Ramos (cell line): ENCODE results near the gene C11orf87.

Experiments
- in situ Hi-C: fragments of 300-500 bp; cut with MboI; formaldehyde crosslinking; loops from one replicate; pipeline ENCODE4 v1.14.3; 2022; ENCODE audit warnings: low sequenced_read_pairs; ENCODE audit not compliant: unreplicated experiment

C11orf87 gene

DNA sequence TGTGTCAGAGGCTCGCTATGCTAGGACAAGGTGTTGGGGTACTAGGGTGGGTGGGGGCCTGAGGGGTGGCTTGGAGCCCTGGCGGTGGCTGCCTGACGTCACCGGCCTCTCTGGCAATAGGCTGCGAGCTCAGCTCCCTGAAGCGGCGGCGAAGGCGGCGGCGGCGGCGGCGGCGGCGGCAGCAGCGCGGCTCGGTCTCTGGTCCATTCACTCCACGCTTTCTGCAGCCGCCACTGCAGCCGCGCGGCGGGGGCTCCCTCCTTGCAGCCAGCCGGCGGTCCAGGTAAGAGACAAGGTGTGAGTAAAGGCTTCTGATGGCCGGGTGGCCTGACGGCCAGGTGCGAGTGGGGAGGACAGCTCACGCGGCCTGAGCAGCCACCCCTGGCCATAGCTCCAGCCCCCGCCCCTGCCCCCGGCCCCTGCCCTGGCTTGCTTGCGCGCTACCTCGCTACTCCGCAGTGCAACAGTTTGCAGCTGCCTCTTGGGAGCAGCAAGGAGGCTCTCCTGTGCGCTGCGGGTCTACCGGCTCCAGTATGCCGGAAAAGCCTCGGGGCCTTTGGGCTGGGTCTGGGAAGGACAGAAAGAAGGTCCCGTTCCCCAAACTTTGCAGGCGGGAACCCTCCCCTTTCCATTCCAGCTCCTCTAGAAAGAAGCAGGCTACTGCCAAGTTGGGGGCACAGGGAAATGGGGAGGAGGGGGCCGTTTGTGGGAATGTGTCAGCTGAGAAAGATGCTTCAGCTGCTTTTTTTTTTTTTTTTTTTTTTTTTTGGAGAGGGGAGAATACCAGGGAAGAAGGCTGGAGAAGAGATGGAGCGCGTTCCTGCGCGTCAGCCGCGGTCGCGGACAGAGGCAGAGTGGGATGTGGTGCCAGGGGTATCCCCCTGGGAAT is at the start of gene C11orf87:
Gene C11orf87 (plus strand): TSS at position 210 of the 889 bp plus-strand sequence. CDS start 1,444 bp downstream, outside the sequence.
- in situ Hi-C loops = no loop called here

DNA sequence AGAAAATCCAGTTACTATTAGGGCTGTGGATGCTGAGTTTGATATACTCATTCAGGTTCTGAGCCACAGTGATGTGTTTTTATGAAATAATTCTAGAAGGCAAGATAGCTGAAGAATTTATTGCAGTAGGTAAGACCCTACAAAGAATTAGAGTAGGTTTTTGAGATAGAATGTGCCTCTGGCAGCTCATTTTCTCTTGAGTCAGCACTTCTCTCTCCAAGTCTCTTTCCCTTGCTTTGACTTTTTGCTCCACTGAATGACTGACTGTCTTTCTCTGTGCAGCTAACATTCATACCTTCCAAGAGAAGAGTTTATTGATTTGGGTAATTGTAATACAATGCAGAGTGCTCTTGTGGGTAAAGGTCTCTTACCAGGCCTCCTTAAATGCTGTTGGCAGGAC is 48.0 kb upstream of the C11orf87 start:
- in situ Hi-C loops = no loop called here

DNA sequence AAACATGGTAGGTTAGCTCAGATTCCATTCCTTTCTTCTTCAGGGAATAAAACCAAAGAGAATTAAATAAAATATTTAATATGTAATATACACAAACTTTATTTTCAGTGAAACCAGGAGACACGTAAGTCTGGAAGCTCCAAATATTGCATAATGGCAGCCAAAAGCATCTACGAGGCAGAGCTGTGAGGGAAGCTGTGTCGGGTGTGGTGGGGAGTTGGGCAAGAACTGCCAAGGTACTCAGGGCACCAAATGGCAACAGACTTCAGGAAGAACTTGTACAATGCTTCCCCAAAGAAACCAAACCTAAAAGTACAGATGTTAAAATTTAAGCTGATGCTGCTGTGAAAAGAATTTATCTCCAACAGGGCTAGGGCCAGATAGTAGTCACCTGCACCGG is 47.5 kb upstream of the C11orf87 start:
- in situ Hi-C loops = no loop called here

DNA sequence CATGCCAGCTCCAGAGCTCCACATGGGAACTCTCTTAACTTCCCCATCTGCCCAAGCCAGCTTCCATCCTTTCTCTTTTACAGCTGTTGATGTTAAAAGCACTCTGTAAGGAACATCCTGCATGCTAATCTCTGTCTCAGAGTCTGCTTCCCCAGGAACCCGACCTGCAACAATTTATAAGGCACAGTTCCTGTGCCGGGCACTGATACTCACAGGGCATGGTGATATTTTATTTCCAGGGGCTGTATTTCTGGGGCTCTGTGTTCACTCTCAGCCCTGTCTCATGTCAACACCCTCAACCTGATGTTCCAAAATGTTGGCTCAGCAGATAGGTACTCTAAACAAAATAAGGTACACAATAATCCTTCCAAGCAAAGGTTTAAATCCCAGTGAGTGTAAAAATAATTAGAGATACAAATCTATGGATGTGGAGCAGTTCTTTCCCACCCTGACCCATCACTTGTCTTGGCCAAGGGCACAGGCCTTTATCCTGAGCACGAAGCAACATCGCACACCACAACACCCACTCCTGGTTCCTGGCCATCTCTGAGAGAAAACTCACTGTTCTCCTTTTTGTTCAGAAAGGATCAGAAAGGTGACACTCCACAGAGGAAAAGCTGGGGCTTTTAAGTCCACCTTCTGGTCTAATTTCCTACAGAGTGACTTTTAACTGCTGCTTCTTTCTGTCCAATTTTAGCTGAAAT is 44.8 kb upstream of the C11orf87 start:
- in situ Hi-C loops = no loop called here

DNA sequence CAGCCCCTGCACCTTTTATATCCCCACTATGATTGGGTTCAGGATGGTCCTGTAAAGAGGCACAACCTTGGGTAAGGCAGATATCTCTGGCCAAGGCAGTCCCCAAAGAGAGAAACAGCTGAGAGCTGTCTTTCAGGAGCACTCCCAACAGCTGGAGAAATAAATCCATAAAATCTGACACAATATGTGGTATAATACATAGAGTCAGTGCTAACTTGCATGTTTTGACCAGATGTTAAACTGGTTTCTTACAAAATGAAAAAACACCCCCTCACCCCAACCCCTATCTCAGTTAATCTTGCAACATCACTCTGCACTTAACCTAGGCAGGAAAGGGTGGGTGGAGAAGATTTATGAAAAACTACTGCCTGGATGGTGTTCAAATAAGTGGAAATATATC is 44.0 kb upstream of the C11orf87 start:
- in situ Hi-C loops = no loop called here

DNA sequence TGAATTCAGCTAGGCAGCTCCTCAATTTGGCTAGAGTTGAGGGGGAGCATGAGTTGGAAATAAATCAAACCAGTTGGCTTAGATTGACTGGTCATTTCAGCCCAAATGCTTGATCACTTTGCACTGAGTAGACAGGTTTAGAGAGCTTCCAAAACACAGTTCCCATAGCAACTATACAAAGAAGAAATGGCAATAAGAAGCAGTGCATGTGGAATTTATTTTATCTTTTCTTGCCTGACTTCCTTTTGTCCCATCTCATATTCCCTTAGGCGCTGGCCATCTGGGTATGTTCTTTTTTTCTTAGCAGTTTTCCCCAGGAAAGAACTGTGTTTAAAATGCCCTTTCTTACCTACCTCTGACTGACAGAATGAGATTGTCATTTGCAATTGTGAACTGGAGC is 38.7 kb upstream of the C11orf87 start:
- in situ Hi-C loops = no loop called here

DNA sequence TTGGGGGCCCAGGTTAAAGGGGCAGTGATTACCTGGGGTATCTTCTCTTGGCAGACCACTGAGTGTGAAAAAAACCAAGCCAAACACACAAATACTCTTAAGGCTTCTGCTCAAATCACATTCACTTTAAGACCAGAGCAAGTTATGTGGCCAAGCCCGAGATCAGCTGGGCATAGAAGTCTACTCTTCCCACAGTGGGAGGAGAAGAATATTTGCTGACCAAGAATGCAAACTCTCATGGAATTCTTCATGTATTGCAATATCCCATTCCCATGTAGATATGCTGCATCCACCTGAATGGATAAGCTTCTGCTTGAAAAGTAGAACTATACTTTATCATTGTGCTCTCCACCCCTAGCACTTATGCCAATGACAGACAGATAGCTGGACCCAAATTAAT is 37.1 kb upstream of the C11orf87 start:
- in situ Hi-C loops = no loop called here

DNA sequence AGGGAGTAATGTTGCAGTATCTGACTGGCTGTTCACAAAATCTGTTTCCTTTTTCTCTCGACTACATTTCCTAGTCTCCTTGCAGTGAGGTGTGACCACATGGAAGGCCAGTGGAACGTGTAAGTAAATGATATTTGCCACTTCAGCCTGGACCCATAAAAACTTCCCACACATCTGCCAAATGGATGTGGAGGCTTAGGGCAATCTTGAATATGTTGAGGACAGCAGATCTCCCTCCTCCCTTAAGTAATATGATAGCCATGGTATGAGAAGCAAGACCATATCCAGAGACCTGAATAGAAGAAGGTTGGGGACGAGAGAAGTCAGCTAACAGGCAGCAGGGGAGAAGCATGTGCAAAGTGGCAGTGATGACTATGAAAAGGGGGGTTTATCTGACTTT is 33.0 kb upstream of the C11orf87 start:
- in situ Hi-C loops = no loop called here

DNA sequence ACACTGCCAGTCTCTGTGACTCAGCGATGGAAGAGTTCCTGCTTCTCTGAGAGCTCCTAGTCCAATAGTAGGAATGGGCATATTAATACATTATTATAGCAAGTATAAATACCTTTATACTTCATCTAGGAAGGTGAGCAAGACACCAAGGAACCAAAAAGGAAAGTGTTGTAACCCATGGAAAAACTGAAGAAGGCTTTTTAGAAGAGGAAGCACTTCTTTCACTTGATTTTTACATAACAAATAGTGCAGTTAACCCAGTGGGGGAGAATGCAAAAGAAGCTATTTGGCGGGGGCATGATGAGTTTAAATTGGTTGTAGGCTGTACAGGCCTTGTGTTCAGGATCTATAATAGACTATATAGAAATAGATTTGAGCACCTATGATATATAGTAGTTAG is 31.2 kb upstream of the C11orf87 start:
- in situ Hi-C loops = no loop called here

DNA sequence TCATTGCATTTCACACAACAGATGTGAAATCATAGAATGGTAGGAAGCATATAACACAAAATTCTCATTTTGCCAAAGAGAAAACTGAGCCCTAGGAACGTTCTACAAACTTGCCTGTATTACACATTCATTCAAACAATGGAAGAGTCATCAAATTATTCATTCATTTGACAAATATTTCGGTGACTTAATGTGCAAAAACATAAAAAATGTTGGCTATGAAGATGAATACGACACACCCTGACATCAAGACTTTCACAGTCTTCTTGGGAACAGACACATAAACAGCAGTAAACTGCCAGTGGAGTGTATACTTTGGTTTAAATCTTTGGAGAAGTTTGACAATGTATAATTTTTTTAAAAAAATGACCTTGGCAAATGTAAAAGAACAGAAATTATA is 20.4 kb upstream of the C11orf87 start:
- in situ Hi-C loops = no loop called here

DNA sequence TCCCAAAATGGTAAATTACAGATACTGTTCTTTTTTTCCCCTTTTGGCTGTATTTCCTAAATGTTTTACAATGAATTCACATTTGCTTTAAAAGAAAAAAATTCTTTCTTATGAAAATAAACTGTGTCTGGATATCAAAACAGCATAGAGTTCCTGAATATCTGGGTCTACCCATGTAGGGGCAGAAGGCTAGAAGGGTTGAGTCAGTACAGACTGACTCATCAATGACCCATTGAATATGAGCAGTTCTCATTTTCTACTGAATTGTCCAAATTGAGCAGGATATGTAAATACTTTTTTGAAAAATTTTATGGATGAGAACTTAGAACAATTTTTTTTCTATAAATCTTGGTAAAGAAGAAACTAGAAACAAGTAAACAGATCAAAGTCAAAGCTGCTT is 16.3 kb upstream of the C11orf87 start:
- in situ Hi-C loops = no loop called here

DNA sequence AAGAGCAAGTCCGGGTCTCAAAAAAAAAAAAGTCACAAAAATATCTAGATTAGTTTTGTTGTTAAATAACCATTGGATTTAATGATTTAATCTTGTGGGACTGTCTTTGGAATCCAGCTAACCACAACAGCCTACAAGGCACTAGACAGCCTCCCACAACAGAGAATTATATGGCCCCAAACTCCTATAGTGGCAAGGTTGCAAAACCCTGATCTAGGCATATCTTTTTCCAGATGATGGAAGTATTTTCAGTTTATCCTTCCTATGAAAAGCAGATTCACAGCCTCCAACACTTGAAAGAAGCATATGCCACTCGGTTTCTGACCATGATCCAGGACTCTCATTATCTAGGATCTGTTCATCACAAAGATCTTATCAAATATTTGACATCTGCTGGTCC is 5.4 kb upstream of the C11orf87 start:
- in situ Hi-C loops = no loop called here

DNA sequence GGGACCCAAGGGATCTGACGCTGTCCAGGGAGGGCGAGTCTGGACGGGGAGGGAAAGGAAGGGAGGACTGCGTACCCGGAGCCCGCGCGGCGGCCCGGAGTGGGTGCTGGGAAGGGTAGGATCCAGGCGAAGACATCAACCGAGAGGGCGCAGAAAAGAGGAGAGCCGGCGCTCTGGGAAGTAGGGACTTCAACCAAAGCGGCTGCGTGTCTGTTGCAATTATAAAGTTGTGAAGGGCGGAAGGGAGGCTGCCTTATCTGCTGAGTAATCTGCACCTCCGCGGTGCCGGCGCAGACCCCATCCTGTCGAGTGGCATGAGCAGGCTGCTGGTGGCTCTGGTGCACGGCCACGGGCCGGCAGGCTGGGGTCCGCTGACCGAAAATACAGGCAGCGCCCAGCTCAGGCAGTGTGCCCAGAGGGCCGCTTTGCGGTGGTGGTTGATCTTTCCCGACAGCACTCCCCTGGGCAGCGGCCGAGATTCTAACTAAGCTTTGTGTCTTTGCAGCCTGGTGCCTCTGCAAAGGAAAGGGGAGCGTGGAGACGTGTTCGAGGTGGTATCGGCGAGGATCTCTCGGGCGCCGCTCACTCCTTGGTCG is 978 bp downstream of the C11orf87 start:
- in situ Hi-C loops = no loop called here

DNA sequence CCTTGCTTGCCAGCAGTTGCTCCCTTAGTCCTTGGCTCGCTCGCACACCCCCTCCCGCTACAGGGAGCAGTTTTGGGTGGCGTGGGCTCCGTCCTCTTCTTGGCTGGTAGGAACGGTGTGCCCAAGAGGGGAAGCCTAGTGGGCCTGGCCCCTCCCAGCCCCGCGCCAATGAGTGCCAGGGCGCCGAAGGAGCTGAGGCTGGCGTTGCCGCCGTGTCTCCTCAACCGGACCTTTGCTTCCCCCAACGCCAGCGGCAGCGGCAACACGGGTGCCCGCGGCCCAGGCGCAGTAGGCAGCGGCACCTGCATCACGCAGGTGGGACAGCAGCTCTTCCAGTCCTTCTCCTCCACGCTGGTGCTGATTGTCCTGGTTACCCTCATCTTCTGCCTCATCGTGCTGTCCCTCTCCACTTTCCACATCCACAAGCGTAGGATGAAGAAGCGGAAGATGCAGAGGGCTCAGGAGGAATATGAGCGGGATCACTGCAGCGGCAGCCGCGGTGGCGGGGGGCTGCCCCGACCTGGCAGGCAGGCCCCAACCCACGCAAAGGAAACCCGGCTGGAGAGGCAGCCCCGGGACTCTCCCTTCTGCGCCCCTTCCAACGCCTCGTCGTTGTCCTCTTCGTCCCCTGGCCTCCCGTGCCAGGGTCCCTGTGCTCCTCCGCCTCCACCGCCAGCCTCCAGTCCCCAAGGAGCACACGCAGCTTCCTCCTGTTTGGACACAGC is 1.6 kb downstream of the C11orf87 start:
- in situ Hi-C loops = no loop called here

DNA sequence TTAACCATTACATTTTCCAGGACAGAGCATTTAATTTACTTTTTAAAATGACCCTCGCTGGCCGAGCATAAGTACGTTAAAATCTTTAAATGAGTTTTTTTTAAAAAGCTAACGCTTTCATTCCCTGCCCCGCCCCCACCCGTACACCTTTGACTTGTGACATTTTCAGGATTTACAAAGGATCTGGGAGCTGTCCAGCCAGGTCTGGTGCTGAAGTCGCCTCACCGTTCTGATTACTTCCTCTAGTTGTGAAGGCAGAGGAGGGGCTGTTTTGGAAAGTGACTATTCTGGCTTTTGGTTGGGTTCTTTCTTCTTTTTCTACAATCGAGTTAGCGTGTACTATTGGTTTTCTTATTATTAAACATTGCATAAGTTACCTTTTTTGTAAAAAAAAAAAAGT is 2.9 kb downstream of the C11orf87 start:
- in situ Hi-C loops = no loop called here

DNA sequence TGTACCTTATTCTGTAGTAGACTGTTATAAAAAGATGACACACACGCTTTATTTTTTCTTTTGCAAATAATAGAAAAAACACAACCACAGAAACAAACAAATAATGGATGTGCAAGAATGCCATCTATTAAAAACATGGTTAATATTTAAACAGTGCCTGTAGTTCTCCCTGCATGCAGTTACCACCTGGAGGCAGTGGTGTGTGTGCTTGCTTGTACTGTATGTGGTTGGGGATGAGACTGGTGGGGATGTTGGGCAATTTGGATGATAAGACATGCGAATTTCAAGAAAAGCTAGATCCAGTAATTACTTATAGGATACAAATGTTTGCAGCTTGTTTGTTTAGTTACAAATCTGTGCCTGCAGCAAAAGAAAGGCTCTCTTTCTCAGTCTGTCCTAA is 3.6 kb downstream of the C11orf87 start:
- in situ Hi-C loops = no loop called here

DNA sequence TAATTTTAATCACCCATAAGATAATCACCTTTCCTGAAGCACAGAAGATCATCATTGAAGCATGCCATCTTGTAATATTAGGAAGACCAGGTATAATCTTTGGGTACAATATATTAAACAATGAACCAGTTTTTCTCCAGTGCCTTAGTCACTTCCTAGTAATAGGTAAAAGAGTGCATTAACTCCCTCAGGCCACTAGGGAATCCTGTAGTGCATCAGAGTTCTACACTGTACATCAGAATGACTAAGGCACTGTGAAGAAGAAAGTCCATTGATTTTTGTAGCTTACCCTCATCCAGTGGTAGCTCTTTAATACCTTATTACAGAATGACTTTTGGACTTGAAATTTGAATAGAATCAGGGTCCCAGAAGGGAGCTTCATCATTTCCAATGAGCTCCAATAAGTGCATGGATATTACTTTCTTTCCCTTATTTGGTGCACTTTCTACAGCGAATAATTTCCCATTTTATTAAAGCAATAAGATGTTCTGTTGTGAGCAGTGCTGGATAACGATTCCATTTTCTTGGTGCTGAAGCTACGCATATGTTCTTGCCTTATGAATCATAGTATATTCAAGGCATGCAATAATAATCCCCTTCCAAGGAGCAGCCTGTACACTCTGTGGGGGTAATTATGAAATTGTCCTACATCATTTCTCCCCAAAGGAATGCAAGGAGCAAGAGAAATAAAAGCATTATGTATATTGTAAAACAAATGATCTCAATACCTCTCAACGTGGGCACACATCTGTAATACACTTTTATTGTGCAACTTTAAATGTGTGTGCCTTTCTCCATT is 4.7 kb downstream of the C11orf87 start:
- in situ Hi-C loops = no loop called here

DNA sequence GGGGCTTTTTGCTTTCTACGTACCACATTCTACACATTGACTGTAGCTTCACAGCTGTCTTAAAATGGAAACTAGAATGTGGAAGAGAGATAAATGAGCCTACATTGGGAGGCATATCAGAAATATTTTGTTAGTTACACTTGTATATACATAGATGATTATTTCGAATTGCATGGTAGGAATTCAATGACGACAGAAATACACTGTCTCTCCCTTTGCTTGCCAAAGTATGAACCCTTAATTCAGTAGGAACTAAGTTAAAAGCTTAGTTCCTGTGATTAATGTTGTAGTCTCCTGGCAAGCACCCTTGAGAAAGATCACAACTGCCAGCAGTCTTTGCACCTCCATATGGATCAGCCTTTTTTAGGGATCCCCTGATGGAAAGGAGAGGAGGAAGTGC is 10.1 kb downstream of the C11orf87 start:
- in situ Hi-C loops = no loop called here

DNA sequence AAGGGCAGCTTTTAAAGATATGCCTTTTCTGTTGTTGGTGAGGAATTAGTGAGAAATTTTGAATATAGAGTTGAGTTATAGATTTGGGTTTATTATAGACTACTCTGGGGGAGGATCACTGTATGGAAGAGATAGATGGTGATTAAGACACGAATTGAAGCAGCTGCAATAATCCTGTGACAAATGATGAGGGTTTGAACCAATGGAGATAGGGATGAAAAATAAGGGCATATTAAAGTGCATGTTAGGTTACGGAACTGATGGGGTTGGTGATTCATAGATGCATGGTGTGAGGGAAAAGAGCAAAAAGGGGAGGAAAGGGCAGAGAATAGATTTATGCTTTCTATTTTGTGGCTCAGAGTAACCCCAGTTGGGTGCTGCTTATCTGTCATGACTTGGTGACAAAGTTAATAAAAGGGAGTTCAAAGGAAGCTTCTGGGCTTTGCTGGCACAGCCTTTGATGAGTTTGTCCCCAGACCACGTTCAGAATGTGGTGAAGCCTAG is 11.8 kb downstream of the C11orf87 start:
- in situ Hi-C loops = no loop called here
